H1 (cell line): ENCODE measurements around the gene LMO2. TPM values are rescaled to one million over a fixed set of nuclear protein-coding genes. Genes with fewer than 3 reads are reported as not detected.

Source experiments
- polyA plus RNA-seq, 7 experiments: library from polyadenylated mRNA; depleted of rRNA in 3 of 7; stranded (reverse) in 5 of 7; unstranded in 2 of 7; fragments of >200 nt in 5 of 7; fragments of 200-250 nt in 2 of 7; gene quantifications; 1 replicate in 5 of 7; 2 replicates in 1 of 7; 4 replicates in 1 of 7; pipeline versions ENCODE4 v1.2.1 to v1.2.3, GENCODE V29; 2011 to 2013; ENCODE audit warnings: missing spikeins in 2 of 7, mixed read lengths in 2 of 7
- total RNA-seq: library from RNA; stranded (reverse); fragmentation: NEBNext Ultra II Directional; extraction: Animal tissue kit (Norgen Biotek cat#: 25700); gene quantifications from 2 replicates; pipeline ENCODE4 v1.2.1, GENCODE V29; 2021
- TF ChIP-seq, protein P1 (sequence below): fragments of 300-600 bp; sonication (generic); IDR thresholded peaks from 2 replicates; pipeline ENCODE4 v1.7.1; 2012; ENCODE audit warnings: low read length, moderate library complexity, mild to moderate bottlenecking, inconsistent platforms; ENCODE audit not compliant: insufficient replicate concordance

The LMO2 gene
- total and polyA plus RNA-seq, 2 of the 8 experiments (the other 6 are each of a cell fraction or from before 2014, with no cell fraction given): 1.6 to 2.7 TPM

GRCh38 chr11:33863418-33864172, 28.3 kb downstream of the LMO2 start (continued):
- TF ChIP-seq, protein P1, sequence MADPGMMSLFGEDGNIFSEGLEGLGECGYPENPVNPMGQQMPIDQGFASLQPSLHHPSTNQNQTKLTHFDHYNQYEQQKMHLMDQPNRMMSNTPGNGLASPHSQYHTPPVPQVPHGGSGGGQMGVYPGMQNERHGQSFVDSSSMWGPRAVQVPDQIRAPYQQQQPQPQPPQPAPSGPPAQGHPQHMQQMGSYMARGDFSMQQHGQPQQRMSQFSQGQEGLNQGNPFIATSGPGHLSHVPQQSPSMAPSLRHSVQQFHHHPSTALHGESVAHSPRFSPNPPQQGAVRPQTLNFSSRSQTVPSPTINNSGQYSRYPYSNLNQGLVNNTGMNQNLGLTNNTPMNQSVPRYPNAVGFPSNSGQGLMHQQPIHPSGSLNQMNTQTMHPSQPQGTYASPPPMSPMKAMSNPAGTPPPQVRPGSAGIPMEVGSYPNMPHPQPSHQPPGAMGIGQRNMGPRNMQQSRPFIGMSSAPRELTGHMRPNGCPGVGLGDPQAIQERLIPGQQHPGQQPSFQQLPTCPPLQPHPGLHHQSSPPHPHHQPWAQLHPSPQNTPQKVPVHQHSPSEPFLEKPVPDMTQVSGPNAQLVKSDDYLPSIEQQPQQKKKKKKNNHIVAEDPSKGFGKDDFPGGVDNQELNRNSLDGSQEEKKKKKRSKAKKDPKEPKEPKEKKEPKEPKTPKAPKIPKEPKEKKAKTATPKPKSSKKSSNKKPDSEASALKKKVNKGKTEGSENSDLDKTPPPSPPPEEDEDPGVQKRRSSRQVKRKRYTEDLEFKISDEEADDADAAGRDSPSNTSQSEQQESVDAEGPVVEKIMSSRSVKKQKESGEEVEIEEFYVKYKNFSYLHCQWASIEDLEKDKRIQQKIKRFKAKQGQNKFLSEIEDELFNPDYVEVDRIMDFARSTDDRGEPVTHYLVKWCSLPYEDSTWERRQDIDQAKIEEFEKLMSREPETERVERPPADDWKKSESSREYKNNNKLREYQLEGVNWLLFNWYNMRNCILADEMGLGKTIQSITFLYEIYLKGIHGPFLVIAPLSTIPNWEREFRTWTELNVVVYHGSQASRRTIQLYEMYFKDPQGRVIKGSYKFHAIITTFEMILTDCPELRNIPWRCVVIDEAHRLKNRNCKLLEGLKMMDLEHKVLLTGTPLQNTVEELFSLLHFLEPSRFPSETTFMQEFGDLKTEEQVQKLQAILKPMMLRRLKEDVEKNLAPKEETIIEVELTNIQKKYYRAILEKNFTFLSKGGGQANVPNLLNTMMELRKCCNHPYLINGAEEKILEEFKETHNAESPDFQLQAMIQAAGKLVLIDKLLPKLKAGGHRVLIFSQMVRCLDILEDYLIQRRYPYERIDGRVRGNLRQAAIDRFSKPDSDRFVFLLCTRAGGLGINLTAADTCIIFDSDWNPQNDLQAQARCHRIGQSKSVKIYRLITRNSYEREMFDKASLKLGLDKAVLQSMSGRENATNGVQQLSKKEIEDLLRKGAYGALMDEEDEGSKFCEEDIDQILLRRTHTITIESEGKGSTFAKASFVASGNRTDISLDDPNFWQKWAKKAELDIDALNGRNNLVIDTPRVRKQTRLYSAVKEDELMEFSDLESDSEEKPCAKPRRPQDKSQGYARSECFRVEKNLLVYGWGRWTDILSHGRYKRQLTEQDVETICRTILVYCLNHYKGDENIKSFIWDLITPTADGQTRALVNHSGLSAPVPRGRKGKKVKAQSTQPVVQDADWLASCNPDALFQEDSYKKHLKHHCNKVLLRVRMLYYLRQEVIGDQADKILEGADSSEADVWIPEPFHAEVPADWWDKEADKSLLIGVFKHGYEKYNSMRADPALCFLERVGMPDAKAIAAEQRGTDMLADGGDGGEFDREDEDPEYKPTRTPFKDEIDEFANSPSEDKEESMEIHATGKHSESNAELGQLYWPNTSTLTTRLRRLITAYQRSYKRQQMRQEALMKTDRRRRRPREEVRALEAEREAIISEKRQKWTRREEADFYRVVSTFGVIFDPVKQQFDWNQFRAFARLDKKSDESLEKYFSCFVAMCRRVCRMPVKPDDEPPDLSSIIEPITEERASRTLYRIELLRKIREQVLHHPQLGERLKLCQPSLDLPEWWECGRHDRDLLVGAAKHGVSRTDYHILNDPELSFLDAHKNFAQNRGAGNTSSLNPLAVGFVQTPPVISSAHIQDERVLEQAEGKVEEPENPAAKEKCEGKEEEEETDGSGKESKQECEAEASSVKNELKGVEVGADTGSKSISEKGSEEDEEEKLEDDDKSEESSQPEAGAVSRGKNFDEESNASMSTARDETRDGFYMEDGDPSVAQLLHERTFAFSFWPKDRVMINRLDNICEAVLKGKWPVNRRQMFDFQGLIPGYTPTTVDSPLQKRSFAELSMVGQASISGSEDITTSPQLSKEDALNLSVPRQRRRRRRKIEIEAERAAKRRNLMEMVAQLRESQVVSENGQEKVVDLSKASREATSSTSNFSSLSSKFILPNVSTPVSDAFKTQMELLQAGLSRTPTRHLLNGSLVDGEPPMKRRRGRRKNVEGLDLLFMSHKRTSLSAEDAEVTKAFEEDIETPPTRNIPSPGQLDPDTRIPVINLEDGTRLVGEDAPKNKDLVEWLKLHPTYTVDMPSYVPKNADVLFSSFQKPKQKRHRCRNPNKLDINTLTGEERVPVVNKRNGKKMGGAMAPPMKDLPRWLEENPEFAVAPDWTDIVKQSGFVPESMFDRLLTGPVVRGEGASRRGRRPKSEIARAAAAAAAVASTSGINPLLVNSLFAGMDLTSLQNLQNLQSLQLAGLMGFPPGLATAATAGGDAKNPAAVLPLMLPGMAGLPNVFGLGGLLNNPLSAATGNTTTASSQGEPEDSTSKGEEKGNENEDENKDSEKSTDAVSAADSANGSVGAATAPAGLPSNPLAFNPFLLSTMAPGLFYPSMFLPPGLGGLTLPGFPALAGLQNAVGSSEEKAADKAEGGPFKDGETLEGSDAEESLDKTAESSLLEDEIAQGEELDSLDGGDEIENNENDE: no peak
